HG03159 (cell line): ENCODE measurements around the gene MRPS10.
"Not testable (repeated sequence)": the region's sequence is repeated elsewhere in the genome, so short reads cannot be mapped to it uniquely, and the experiment has no call there.

Experiments
- ATAC-seq: cut with Tn5 transposase; IDR thresholded peaks from one replicate; pipeline ENCODE4 v1.9.1; 2021; ENCODE audit warnings: mild to moderate bottlenecking, moderate library complexity; ENCODE audit not compliant: unreplicated experiment

The MRPS10 gene

DNA sequence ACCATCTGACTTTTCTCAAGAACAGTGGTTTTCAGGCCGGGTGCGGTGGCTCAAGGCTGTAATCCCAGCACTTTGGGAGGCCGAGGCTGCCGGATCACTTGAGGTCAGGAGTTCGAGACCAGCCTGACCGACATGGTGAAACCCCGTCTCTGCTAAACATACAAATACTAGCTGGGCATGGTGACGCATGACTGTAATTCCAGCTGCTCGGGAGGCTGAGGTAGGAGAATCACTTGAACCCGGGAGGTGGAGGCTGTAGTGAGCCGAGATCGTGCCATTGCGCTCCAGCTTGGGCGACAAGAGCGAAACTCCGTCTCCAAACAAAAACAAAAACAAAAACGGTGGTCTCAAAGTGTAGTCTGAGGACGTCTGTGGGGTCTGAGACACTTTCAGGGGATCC, 1.2 kb downstream of the MRPS10 start:
- ATAC-seq = not testable (repeated sequence)

DNA sequence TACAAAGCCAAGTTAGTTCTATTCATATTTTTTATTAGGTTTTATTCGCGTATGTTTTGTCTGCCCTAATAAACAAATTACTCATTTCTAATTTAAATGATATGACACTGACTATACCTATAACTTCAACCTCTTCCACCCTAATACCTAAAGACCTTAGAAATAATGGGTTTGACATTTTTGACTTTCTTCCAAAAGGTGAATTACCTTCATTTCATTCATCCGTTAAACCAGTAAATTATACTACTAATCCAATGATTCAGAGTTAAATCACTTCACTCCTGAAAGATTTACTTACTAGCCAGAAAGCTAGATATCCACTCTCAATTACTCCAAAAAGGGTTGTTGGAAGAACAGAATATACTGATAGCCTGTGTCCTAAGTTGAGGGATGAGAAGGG, 5.2 kb downstream of the MRPS10 start:
- ATAC-seq = no peak

DNA sequence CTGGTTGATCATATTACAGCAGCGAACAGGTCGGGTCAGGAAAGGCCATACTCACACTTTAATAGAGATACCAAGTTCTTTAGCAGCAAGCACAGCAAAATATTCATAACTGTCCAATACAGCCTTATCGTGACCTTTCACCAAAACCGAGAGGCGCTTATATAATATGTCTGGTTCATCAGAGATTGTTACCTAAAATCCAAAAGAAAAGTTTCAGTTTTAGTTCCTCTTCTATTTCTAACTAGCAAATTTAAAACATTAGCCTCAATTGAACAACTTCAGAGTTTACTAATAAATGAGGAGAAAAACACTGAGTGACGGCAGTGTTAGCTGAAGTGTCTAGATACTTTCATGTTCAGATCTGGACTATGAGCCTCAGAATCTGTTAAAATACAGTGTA, 5.9 kb downstream of the MRPS10 start:
- ATAC-seq = no peak

DNA sequence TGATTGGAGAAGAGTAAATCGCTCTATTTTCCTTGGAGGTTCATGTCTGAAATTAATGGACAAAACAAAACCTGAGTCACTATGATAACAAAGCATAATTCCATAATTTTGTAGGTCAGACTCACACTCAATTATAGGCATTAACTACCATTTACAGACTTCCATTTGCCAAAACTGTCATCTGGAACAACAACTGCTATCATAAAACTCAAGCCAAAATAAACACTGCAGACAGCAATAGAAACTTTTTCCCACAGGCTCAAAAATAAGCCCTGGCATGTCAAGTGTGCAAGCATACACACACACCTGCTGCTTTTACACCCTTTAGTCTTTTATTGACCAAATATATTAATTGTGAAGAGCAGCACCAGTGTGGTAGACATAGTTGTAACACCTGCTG, 7.1 kb downstream of the MRPS10 start:
- ATAC-seq = no peak

DNA sequence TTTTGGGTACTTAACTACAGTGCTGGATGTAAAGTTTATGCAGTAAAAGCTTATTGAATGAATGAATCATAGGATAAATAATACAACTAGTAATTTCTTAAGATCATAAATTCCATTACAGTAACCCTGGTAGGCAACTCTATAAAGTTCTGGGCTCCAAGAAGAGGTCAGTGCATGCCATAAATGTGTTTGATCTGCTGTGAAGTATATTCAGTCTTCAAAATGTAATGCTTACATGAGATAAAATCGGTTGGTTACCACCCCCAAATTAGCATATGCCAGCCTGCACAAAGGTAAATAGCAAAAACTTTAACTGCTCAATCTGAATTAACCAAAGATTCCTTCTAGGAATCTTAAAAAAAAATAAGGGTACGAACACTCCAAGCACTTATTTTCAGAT, 10.1 kb downstream of the MRPS10 start:
- not testable (repeated sequence) for ATAC-seq

DNA sequence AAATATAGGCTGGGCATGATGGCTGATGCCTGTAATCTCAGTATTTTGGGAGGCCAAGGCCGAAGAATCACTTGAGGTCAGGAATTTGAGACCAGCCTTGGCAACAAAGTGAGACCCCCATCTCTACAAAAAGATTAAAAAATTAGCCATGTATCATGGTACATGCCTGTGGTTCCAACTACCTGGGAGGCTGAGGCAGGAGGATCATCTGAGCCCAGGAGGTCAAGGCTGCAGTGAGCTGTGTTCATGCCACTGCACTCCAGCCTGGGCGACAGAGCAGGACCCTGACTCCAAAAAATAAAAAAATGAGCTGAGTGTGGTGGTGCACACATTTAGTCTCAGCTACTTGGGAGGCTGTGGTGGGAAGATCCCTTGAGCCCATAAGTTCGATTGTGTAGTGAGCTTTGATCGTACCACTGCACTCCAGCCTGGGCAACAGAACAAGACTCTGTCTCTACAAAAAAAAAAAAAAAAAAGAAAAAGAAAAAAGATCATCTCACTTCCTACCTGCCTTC, 12.8 kb downstream of the MRPS10 start:
- no peak for ATAC-seq

DNA sequence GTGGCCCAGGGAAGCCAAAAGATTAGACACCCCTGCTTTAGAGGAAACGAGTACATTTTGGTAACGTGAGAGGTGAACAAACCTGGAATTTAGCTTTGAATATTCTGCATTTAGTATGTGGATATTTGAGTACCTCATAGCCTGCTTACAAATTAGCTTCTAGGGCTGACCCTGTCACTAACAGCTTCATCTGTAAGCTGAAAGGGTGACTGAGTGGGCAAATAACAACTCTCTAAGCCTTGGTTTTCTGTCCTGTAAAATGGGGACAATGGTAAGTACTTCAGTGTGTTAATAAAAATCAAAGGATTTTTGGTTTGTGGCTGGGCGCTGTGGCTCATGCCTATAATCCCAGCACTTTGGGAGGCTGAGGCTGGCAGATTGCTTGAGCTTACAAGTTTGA, 14.5 kb downstream of the MRPS10 start:
- no peak for ATAC-seq

DNA sequence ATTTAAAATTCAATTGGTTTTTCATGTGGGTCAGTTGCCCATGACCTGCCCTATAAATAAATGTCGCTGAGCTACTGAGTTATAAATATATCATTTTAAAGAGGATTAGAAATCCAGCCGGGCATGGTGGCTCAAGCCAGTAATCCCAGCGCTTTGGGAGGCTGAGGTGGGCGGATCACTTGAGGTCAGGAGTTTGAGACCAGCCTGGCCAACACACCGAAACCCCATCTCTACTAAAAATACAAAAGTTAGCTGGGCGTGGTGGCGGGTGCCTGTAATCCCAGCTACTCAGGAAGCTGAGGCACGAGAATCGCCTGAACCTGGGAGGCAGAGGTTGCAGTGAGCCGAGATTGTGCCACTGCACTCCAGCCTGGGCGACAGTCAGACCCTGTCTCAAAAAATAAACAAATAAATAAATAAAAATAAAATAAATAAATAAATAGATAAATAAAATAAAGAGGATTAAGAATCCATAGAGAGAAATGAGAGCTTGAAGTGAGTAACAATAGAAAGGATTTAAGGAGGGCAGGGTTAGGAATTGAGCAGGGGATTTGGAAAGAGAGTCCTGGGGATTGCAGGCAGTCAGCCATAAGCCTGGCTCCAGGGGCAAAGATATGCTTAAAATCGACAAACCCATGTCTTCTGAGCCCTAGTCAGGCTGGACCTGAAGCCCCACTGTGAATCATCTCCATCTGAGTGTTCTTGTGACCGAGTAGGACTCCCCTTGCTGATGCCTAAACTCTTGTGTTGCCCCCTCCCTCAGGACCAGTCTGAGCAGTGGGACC, 15.3 kb downstream of the MRPS10 start:
- not testable (repeated sequence) for ATAC-seq

DNA sequence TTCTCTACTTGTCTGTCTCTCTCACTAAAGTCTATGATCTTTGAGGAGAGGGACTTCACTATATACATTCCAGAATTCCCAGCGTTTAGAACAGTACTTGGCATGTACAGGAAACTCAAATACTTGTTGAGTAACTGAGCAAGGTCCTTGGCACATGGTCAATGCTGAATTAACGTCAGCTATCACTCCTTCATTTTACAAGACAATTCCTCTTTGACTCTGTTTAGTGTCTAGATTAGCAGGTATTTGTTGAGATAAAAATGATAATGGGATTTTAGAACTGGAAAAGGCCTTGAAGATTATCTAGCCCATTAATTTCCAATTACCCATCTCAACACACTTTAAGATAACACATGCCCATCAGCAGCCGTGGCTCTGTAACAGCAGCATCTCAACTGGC, 16.3 kb downstream of the MRPS10 start:
- ATAC-seq = no peak

DNA sequence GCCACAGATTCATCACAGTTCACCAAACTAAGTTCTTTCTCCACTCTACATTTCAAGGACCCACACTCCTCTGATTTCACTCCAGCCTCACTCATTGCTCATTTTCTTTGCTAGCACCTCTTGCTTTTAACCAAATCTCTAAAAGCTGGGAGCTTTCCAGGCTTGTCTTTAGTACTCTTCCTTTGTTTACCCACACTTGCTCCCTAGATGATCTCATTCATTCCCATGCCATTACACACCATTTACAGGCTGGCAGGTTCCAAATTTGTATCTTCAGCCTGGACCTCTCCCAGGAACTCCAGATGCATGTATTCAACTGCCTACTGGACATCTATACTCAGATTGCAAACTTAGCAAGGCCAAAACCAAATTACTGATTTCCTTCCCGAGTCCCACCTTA, 17.6 kb downstream of the MRPS10 start:
- no peak for ATAC-seq

DNA sequence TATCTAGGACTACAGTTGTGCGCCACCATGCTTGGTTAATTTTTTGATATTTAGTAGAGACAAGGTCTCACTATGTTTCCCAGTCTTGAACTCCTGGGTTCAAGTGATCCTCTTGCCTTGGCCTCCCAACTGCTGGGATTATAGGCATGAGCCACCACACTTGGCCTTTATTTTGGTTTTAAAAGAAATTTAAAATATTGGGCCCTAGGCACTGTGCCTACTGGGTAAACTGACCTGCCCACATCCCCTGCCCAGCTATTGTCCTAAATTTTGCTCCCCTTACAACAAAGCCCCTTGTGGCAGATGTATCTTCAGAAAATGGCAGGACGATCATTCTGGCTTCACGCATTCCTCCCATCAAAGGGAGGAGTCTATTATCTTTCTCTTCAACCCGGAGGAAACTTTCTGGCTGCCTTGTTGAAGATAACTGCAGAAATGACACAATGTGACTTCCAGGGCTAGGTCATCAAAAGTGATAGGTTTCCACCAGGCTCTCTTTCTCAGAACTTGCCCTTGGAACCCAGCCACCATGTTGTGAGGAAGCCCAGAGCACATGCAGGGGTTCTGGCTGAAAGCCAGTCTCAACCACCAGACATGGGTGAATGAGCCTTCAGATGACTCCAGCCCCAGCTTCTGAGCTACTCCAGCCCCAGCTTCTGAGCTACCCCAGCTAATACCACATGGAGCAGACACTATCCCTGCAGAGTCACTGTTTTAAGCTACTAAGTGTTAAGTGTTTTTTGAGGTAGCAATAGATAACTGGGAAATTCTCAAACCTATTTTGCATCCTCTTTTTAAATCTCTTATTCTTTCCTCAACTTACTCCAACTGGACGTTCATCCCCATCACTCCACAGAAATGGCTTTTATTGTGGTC, 18.3 kb downstream of the MRPS10 start:
- ATAC-seq = no peak

DNA sequence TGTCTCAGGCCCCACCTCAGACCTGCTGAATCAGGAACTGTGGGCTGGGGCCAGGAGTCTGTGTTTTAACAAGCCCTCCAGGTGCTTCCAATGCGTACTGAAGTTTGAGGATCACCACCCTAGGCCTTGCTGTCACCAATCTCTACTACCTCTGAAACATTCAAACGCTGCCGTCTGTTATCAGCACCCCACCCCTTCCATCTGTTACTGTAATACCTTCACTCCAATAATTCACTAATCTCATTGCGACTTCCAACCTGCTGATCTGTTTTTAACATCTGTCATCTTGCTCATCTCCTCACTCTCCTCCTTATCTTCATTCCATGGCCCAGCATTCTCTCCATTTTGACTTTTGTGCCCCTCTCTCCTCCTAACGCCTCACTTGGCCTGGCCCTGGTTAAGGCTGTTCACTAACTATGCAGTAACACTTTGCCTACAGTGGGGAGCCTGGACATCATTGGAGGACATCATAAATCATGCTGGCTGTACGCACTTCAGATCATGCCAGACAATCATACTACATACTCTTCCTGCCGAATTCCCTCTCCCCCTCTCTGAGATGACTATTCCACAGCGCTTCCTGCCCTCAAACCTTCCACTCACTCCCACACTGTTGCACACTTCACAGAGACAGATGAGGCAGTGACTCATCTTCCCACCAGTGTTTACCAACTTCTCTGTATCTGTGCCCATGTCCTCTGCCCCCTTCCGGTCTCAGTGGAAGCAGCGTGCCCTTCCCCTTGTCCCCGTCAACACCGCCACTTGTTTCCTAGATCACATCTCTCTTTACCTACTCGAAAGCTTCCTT, 19.9 kb downstream of the MRPS10 start:
- no peak for ATAC-seq

DNA sequence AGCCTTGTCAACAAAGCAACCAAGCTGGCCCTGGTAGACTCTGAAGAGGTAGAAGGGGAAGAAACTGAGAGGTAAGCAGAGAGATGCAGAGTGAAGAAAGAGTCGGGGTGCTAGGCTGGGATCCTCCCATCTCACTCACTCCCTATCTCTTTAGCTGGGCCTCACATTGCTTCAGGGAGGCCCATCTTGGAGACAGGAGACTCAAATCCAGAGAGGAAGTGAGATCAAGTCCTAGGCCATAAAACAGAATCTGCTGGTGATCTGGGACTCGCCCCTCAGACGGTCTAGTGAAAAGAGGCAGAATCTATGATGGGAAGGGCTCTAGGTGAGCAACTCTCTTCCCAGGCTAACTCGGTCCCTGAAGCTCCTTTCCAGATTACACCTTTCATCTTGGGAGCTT, 22.2 kb downstream of the MRPS10 start:
- ATAC-seq = no peak

DNA sequence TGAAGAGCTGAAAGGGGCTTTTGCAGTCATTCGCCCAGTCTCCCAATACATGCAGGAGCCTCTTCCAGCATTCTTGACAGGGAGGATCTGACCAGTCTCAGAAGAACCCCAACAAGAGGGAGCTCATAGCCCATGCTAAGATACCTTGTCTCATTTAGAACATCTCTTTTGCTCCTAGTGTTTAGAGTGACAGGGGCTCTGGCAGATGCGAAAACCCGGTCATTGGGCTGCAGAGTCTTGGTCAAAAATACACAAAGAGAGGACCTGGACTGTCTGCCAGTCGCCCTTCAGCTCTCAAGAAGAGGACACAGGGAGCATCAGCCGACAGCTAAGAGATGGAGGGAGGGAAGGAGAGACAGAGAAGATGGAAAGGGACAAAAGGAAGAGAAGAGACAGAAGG, 23.6 kb downstream of the MRPS10 start:
- no peak for ATAC-seq

DNA sequence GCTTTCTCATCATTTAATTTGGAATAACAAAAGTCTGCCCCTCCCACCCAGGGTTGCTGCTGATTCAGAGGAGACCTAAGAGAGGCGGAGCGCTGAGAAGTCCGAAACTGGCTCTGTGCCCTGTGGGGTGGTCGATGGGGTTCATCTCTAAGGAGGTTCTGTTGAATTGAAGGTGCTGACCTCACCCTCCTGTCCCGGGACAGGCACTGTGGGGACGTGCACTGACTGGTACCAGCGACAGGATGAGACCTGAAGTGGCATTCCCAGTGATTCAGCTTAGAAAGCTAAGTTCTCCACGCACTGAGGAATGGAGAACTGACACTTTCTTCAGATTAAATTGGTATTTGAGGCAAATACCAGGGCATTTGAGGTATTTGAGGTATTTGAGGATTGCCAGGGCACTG, 24.2 kb downstream of the MRPS10 start:
- ATAC-seq = no peak

DNA sequence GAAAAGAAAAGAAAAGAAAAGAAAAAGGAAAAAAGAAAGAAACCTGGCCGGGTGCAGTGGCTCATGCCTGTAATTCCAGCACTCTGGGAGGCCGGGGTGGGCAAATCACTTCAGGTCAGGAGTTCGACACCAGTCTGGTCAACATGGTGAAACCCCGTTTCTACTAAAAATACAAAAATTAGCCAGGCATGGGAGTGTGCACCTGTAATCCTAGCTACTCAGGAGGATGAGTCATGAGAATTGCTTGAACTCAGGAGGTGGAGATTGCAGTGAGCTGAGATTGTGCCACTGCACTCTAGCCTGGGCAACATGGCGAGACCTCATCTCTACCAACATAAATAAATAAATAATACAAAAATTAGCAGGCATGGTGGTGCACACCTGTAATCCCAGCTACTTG, 25.3 kb downstream of the MRPS10 start:
- ATAC-seq = not testable (repeated sequence)

DNA sequence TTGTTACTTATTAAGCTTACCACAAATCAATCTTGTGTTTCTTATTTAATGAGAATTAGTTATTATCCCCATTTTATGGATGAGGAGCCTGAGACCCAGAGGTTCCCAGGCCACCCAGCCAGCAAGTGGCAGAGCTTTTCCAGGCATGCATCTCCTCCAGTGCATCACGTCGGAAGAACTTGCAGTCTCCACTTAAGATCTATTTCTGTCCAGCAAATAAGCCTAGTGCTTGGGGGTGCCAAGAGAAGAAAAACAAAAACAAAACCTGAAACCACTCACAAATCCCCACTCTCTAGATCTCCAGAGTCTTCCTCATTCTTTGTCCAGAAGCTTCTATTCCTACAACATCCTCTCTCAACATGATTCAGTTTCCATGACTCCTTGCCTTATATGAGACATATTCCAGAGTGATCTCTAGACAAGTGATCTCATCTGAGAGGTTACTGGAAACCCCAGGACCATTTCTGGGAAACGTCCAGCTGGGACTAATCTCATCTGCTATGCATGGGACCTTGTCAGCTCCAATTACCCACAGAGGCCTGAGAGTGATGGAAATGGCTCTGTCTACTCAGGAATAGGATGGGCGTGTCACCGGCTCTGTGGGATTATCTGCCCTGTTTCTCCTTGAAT, 27.0 kb downstream of the MRPS10 start:
- no peak for ATAC-seq

DNA sequence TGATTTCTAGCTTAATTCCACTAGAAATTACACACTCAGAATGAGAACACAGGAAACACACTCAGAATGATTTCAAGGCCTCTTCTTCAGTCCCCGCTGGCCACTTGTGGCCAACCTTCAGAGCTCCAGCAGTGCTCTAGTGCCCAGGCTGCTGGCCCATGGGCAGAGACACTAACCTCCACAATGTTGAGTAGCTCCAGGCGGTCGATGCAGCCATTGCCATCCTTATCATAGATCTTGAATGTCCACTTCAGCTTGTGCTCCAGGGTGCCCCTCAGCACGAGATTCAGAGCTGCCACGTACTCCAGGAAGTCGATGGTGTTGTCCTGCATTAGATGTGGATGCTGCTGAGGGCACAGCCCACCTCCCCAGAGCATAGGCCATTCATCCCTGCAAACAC, 29.3 kb downstream of the MRPS10 start:
- no peak for ATAC-seq

DNA sequence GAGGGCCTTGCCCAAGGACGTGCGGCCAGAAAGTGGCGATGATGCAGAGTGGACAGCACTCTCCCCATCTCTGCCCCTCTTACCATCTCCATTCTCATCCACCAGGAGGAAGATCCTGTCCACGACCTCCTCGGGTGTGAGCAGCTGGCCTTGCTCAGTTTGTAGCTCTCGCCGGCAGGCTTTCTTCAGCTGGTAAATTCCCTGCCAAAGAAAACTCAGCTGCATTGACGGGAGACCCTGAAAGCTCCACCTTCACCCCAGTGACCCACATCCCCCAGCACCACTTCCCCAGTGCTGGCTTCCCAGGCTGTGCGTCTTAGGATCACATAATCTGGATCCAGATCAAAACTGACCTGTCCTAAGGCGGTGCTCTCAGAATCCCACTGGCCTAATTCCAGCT, 32.1 kb downstream of the MRPS10 start:
- no peak for ATAC-seq

DNA sequence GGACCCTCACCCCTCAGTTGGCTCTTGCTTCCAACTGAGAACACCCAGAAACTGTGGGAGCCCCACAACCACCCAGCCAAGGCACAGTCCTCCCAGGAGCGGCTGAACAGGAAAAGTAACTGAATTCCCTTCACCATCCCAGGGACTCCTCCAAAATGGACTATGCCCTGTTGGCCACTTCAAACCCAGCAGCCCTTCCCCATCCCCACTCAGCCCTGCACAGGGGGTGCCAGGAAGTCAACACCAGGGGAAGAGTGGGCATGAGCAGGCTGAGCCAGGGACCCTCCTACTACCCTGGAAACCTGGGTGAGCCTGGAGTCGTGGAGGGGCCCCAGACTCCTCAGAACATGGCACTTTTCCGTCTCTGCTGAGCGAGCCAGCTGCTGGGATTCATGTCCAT, 33.2 kb downstream of the MRPS10 start:
- no peak for ATAC-seq

DNA sequence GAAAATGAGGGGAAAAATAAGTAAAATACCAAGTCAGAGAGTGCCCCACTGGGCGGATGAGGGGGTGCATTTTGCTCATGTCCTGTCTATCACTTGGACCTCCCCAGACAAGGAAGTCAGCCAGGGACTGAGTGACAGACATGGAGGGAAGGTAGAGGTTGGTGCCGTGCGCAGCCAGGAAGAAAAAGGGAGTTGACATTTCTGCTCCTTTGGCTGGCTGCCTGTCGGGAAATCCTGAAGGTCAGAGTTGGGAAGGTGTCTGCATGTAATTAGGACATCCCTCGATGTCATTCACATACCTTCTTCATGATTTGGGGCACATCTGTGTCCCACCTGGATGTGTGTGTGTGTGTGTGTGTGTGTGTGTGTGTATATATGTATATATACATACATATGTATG, 35.6 kb downstream of the MRPS10 start:
- ATAC-seq = no peak
